Ishikawa (cell line): ENCODE results near the gene SH2D3C.

Source experiments
- CEBPB ChIP-seq: IDR thresholded peaks from 2 replicates; pipeline ENCODE4 v1.6.1; 2012
- CREB1 ChIP-seq: IDR thresholded peaks from 2 replicates; pipeline ENCODE4 v1.6.1; 2012; ENCODE audit warnings: low read depth
- EGR1 ChIP-seq: IDR thresholded peaks from 2 replicates; pipeline ENCODE4 v1.6.1; 2012
- EP300 ChIP-seq: IDR thresholded peaks from 2 replicates; pipeline ENCODE4 v1.6.1; 2012; ENCODE audit warnings: borderline replicate concordance
- FOXM1 ChIP-seq: IDR thresholded peaks from 2 replicates; pipeline ENCODE4 v1.6.1; 2012; ENCODE audit warnings: low read depth, borderline replicate concordance
- MAX ChIP-seq: IDR thresholded peaks from 2 replicates; pipeline ENCODE4 v1.6.1; 2012
- NFIC ChIP-seq: IDR thresholded peaks from 2 replicates; pipeline ENCODE4 v1.6.1; 2012
- RAD21 ChIP-seq: IDR thresholded peaks from 2 replicates; pipeline ENCODE4 v1.6.1; 2012; ENCODE audit warnings: low read depth
- TAF1 ChIP-seq: IDR thresholded peaks from 2 replicates; pipeline ENCODE4 v1.6.1; 2012; ENCODE audit warnings: low read depth, mild to moderate bottlenecking
- TCF12 ChIP-seq: IDR thresholded peaks from 2 replicates; pipeline ENCODE4 v1.6.1; 2012; ENCODE audit warnings: low read depth
- TEAD4 ChIP-seq: IDR thresholded peaks from 2 replicates; pipeline ENCODE4 v1.6.1; 2012
- YY1 ChIP-seq: IDR thresholded peaks from 2 replicates; pipeline ENCODE4 v1.6.1; 2012; ENCODE audit warnings: low read depth
- ZBTB7A ChIP-seq: IDR thresholded peaks from 2 replicates; pipeline ENCODE4 v1.6.1; 2012; ENCODE audit warnings: low read depth
- TF ChIP-seq, protein P1 (sequence below): IDR thresholded peaks from 2 replicates; pipeline ENCODE4 v1.6.1; 2012; ENCODE audit warnings: low read depth, mild to moderate bottlenecking
- TF ChIP-seq, protein P2 (sequence below): IDR thresholded peaks from 2 replicates; pipeline ENCODE4 v1.6.1; 2012

Gene SH2D3C

DNA sequence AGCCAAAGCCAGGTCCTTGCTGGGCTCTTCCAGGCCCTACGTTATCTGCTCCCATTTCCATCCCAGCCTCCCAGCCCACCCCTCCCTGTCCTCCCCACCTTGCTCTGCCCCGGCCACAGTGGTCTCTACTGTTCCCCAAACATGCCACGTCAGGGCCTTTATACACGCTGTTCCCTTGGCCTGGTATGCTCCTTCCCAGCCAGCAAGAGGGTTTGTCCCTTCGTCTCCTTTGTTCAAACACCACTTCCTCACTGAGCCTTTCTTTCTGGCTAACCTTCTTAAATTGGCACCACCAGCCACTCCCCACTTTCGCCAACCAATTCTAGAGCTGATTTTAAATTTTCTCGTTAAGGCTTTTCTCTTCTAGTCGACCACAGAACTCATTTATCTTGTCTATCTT, 9.8 kb downstream of the SH2D3C start:
- TF ChIP-seq NFIC (no peak), CEBPB (no peak), YY1 (no peak), FOXM1 (no peak), TCF12 (no peak), TEAD4 (no peak)

- TF ChIP-seq CREB1: no peak
- no peak for TF ChIP-seq TCF12
- TF ChIP-seq, protein P1, sequence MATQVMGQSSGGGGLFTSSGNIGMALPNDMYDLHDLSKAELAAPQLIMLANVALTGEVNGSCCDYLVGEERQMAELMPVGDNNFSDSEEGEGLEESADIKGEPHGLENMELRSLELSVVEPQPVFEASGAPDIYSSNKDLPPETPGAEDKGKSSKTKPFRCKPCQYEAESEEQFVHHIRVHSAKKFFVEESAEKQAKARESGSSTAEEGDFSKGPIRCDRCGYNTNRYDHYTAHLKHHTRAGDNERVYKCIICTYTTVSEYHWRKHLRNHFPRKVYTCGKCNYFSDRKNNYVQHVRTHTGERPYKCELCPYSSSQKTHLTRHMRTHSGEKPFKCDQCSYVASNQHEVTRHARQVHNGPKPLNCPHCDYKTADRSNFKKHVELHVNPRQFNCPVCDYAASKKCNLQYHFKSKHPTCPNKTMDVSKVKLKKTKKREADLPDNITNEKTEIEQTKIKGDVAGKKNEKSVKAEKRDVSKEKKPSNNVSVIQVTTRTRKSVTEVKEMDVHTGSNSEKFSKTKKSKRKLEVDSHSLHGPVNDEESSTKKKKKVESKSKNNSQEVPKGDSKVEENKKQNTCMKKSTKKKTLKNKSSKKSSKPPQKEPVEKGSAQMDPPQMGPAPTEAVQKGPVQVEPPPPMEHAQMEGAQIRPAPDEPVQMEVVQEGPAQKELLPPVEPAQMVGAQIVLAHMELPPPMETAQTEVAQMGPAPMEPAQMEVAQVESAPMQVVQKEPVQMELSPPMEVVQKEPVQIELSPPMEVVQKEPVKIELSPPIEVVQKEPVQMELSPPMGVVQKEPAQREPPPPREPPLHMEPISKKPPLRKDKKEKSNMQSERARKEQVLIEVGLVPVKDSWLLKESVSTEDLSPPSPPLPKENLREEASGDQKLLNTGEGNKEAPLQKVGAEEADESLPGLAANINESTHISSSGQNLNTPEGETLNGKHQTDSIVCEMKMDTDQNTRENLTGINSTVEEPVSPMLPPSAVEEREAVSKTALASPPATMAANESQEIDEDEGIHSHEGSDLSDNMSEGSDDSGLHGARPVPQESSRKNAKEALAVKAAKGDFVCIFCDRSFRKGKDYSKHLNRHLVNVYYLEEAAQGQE: no peak
These were observed 10.5 kb downstream of the SH2D3C start for GRCh38 chr9:127767909-127768331.

GRCh38 chr9:127767410-127767809, 11.1 kb downstream of the SH2D3C start:
- TF ChIP-seq EP300 (no peak), EGR1 (no peak), MAX (no peak), CREB1 (no peak), ZBTB7A (no peak), FOXM1 (no peak), TEAD4 (no peak), CEBPB (no peak), TCF12 (no peak), TAF1 (no peak)
- TF ChIP-seq, protein P2, sequence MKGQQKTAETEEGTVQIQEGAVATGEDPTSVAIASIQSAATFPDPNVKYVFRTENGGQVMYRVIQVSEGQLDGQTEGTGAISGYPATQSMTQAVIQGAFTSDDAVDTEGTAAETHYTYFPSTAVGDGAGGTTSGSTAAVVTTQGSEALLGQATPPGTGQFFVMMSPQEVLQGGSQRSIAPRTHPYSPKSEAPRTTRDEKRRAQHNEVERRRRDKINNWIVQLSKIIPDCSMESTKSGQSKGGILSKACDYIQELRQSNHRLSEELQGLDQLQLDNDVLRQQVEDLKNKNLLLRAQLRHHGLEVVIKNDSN: no peak

GRCh38 chr9:127765418-127765817, 13.0 kb downstream of the SH2D3C start:
- no peak for TF ChIP-seq EP300
- TF ChIP-seq MAX: no peak
- TF ChIP-seq TCF12: no peak
- no peak for TF ChIP-seq YY1
- TF ChIP-seq, protein P1: no peak
- no peak for TF ChIP-seq EGR1
- TF ChIP-seq, protein P2: no peak
- TF ChIP-seq CREB1: no peak
- no peak for TF ChIP-seq ZBTB7A
- TF ChIP-seq TEAD4: no peak
- no peak for TF ChIP-seq RAD21
- TF ChIP-seq NFIC: no peak
- TF ChIP-seq CEBPB: no peak
- TF ChIP-seq FOXM1: no peak
- no peak for TF ChIP-seq TAF1

DNA sequence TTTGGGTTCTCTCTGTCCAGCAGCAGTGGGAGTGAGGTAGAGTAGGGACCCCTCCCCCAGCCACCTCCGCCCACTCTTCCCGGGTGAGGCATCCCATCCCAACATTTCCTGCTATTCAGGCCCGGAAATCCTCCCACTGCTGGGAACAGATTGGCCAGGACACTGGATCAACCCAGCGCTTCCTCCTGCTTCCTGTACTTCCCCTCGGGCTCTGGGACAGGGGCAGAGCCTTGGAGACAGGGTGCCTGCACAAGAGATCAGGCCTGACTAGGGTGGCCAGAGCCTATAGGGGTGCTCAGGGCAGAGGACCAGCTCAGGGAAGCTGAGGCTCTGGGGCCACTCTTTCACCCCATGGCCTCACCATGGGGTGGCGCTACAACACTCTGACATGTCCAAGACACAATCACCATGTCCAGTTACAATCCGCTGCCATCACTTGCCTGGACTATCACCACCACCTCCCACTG, 14.5 kb downstream of the SH2D3C start:
- TF ChIP-seq, protein P2: no peak
- TF ChIP-seq YY1: no peak
- TF ChIP-seq NFIC: no peak
- TF ChIP-seq RAD21: peak; percentile 55

- TF ChIP-seq EP300: no peak
- no peak for TF ChIP-seq EGR1
- no peak for TF ChIP-seq YY1
- TF ChIP-seq TCF12: no peak
- no peak for TF ChIP-seq ZBTB7A
- no peak for TF ChIP-seq CREB1
- TF ChIP-seq CEBPB: no peak
- TF ChIP-seq, protein P1: no peak
- TF ChIP-seq NFIC: no peak
- TF ChIP-seq RAD21: no peak
These were observed 16.3 kb downstream of the SH2D3C start for GRCh38 chr9:127762111-127762676.
